ENCODE data around the gene PPP1R14D. TPM values are rescaled to one million over a fixed set of nuclear protein-coding genes. Genes with fewer than 3 reads are reported as not detected.

PPP1R14D gene
- total RNA-seq, 6 experiments from 2014 or later, result not detected

DNA sequence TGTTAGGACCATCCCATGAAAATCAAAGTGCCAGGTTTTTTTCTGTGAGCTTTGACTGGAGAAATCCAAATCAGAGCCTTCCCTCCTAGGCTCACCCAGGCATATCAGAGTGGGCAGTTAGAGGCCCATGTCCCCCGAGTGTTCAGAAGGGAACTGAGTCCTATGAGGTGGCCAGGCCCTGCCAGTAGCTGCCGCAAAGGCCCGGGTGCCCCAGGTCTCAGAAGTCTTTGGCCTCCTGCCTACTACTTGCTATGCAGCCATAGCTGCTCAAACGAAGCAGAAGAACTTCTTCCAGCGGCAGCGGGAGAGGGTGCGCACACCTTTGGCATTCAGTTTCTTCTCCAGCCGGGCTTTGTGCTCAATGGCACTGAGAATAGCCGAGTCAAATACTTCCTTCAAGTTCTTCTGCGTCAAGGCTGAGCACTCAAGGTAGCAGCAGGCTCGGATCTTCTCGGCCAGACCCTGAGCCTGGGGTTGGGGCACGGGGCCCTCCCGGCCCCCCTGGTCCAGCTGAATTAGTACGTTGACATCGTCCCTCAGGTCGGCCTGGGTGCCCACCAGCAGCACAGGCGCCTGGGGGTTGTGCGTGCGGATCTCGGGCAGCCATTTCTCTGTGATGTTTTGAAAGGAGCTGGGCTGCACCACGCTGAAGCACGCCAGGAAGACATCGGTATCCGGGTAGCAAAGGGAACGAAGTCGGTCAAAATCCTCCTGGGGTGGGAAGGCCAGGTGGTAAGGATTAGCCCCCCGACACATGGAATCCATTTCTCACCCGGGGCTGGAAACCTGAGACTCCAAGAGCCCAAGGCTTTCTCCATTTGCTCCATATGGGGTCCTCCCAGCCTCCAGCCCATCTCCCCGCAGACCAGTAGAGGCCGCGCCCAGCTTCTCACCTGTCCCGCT is 44.5 kb upstream of the PPP1R14D start:
- no peaks in the 10 kb centered on the region for H3K36me3 ChIP-seq
- no peak for TF ChIP-seq POLR2A (IDR thresholded peaks at IDR 0.05)
- TF ChIP-seq, protein P1, sequence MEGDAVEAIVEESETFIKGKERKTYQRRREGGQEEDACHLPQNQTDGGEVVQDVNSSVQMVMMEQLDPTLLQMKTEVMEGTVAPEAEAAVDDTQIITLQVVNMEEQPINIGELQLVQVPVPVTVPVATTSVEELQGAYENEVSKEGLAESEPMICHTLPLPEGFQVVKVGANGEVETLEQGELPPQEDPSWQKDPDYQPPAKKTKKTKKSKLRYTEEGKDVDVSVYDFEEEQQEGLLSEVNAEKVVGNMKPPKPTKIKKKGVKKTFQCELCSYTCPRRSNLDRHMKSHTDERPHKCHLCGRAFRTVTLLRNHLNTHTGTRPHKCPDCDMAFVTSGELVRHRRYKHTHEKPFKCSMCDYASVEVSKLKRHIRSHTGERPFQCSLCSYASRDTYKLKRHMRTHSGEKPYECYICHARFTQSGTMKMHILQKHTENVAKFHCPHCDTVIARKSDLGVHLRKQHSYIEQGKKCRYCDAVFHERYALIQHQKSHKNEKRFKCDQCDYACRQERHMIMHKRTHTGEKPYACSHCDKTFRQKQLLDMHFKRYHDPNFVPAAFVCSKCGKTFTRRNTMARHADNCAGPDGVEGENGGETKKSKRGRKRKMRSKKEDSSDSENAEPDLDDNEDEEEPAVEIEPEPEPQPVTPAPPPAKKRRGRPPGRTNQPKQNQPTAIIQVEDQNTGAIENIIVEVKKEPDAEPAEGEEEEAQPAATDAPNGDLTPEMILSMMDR (IDR thresholded peaks at IDR 0.05), result no peak
- H3K27me3 ChIP-seq, result no peaks in the 10 kb centered on the region
- DNase-seq, result peak in 1 of 3 donors; percentile 29
- WGBS (ENCODE audit: insufficient coverage, low coverage, low lambda C conversion rate, missing lambda C conversion rate), result 34% methylated on average over 9 of the region's 33 CpGs
- no peaks in the 10 kb centered on the region for H3K9me3 ChIP-seq
- peaks cover 0 to 12% (median 0%) of the 10 kb centered on the region in 4 donors for H3K4me1 ChIP-seq
- intact Hi-C loops (cut with DNase I), result no loop called here
- no peak for ATAC-seq
- H3K27ac ChIP-seq, result no peak overlapping the region
- H3K4me3 ChIP-seq, result peak overlapping the region in 1 of 3 donors; percentile 53

DNA sequence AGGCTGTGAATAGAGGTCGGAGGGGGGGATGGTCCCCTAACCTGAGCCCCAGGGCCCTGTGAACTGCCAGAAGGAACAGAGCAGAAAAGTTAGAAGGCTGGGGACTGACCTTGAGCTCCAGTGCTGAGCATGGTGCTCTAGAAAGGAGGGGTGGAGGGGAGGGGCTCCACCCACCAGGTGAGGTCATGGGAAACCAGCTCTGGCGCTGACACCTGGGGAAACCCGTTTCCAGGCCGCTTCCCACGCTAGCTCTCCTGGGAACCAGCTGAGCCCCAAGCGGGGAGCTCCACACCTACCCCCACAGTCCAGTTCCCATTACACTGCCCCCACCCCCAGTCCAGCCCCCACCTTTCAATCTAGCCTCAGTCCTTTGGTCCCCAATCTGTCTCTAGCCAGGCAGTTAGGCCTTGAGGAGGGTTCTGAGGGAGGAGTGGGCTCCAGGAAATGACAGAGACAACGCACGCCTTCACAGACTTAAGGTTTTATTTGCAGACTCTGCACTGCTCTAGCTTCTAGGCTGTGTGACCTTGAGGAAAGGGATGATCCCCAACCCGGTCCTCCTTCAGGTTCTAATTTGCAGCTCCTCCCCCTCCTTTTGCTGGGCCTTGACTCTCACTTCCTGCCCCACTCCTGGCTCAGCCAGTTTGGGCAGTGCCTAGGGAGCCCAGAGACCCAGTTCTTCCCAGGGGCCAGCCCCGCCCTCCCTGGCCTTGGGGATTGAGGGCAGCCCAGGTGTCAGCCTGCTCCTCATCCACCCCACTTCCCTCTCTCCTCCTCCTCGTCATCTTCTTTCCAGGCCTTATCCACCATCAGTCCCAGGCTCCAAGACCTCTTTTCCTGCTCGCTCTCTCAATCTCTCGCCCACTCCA is 43.5 kb upstream of the PPP1R14D start:
- Histone ChIP-seq H3K4me1 (peaks cover 0 to 12% (median 0%) of the 10 kb centered on the region in 4 donors), H3K27me3 (no peaks in the 10 kb centered on the region), H3K27ac (no peak overlapping the region), H3K4me3 (no peak overlapping the region), H3K36me3 (no peaks in the 10 kb centered on the region), H3K9me3 (no peaks in the 10 kb centered on the region)
- ATAC-seq, result peak in 2 of 4 donors; percentile 17 to 25
- intact Hi-C loops (cut with DNase I), result no loop called here
- WGBS (ENCODE audit: insufficient coverage, low coverage, low lambda C conversion rate, missing lambda C conversion rate), result 86% methylated on average over 8 of the region's 13 CpGs
- DNase-seq, result peak in 1 of 3 donors; percentile 39
- no peak for TF ChIP-seq POLR2A (IDR thresholded peaks at IDR 0.05)
- TF ChIP-seq, protein P1 (IDR thresholded peaks at IDR 0.05), result no peak

GRCh38 chr15:40870716-40871115 is 42.2 kb upstream of the PPP1R14D start:
- ATAC-seq (no peak), DNase-seq (peak in 1 of 3 donors; percentile 14)
- TF ChIP-seq, protein P1 (IDR thresholded peaks at IDR 0.05), result no peak
- no peak for TF ChIP-seq POLR2A (IDR thresholded peaks at IDR 0.05)
- H3K9me3 ChIP-seq, result no peaks in the 10 kb centered on the region
- no peaks in the 10 kb centered on the region for H3K27me3 ChIP-seq
- no peaks in the 10 kb centered on the region for H3K36me3 ChIP-seq
- peaks cover 0 to 12% (median 0%) of the 10 kb centered on the region in 4 donors for H3K4me1 ChIP-seq
- H3K4me3 ChIP-seq, result no peak overlapping the region
- no CpG with 5 or more reads among the region's 1 CpG for WGBS (ENCODE audit: insufficient coverage, low coverage, low lambda C conversion rate, missing lambda C conversion rate)
- no peak overlapping the region for H3K27ac ChIP-seq
- intact Hi-C loops (cut with DNase I), result no loop called here

- H3K36me3 ChIP-seq, result no peaks in the 10 kb centered on the region
- no peak for TF ChIP-seq POLR2A (IDR thresholded peaks at IDR 0.05)
- TF ChIP-seq, protein P1 (IDR thresholded peaks at IDR 0.05), result no peak
- intact Hi-C loops (cut with DNase I), result no loop called here
- no peaks in the 10 kb centered on the region for H3K9me3 ChIP-seq
- ATAC-seq (no peak), DNase-seq (peak in 1 of 3 donors; percentile 13)
- peaks cover 0 to 12% (median 0%) of the 10 kb centered on the region in 4 donors for H3K4me1 ChIP-seq
- WGBS (ENCODE audit: insufficient coverage, low coverage, low lambda C conversion rate, missing lambda C conversion rate), result 56% methylated on average over 3 of the region's 5 CpGs
- H3K4me3 ChIP-seq, result no peak overlapping the region
- no peaks in the 10 kb centered on the region for H3K27me3 ChIP-seq
- H3K27ac ChIP-seq, result no peak overlapping the region
Observed at GRCh38 chr15:40869686-40870085, 41.2 kb upstream of the PPP1R14D start.
